Fibroblast of pulmonary artery (primary cell): ENCODE data around the gene C5orf22.
"Not testable (repeated sequence)": the region's sequence is repeated elsewhere in the genome, so short reads cannot be mapped to it uniquely, and the experiment has no call there.

Source experiments
- DNase-seq: peaks from one replicate; pipeline ENCODE4 v3.0.0-alpha.2; 2010; ENCODE audit warnings: low read depth
- H3K4me3 ChIP-seq: replicated peaks from 2 replicates; pipeline ENCODE4 v1.5.1; 2011; ENCODE audit warnings: low read depth, mild to moderate bottlenecking, control low read depth, low read length, moderate library complexity
- TF ChIP-seq, protein P1 (sequence below): IDR thresholded peaks from 2 replicates; pipeline ENCODE4 v1.5.1; 2011; ENCODE audit warnings: mild to moderate bottlenecking, control low read depth, low read length, inconsistent platforms; ENCODE audit errors: missing control alignments

C5orf22 gene

DNA sequence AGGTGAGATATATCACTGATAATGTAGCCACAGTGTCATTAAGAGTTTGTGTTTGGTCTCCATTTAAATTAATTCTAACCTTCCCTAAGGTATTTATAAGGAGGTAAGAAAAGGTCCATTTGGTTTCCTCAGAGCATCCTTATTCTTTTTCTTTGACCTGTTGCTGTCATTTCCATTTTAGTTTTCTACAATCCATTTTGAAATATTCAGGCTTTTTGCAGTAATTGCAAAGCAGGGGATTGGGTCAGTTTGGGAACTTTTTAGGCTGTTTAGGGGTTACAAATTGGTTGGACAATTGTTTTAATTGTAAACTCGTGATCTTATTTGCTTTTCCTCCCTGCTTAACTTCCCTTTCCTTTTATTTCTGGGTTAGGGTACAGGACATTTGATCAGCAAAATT lies 64.3 kb downstream of the C5orf22 start:
- TF ChIP-seq, protein P1, sequence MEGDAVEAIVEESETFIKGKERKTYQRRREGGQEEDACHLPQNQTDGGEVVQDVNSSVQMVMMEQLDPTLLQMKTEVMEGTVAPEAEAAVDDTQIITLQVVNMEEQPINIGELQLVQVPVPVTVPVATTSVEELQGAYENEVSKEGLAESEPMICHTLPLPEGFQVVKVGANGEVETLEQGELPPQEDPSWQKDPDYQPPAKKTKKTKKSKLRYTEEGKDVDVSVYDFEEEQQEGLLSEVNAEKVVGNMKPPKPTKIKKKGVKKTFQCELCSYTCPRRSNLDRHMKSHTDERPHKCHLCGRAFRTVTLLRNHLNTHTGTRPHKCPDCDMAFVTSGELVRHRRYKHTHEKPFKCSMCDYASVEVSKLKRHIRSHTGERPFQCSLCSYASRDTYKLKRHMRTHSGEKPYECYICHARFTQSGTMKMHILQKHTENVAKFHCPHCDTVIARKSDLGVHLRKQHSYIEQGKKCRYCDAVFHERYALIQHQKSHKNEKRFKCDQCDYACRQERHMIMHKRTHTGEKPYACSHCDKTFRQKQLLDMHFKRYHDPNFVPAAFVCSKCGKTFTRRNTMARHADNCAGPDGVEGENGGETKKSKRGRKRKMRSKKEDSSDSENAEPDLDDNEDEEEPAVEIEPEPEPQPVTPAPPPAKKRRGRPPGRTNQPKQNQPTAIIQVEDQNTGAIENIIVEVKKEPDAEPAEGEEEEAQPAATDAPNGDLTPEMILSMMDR: no peak
- no peak for DNase-seq
- H3K4me3 ChIP-seq: no peak overlapping the region

DNA sequence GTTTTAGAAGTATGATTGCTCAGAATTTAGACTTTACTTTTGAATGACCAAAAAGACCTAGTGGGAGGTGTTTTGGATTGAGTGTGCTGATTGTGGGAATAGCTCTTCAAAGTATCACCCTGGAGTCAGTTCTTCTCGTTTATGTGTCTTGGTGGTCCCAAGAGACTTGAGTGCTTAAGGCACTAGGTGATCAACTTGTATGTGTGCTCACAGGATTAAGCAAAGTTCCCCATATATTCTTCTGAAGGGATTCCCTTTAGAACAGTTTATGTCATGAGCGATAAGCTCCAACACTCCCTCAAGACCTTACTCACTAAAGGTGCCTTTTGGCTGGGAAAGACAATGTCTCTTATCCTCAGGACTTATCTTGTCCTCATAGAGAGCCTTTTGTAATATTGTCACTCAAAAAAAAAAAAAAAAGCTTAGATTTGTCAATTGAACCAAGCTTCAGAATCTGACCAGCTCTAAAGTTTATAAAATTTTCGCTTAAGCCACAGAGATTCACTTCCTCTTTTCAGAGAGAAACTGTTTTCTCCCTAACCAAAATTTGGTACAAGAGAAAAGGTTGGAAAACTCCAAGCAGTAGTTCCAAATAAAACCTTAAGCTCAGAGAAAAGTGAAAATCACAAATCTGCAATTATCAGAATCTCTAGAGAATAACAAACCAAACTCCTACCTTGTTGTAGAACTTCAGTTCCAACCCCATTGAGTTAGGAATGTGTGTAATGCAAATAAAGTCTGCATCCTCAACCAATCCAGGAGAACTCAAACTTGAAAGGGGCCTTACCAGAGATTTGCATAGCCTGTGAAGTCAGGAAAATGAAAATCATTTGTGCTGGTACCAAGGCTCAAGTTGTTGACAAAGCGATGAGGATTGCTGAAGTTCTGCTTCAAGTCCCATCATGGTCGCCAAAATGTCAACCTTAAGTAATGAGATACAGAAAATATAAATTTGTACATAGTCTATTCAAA lies 66.8 kb downstream of the C5orf22 start:
- TF ChIP-seq, protein P1: no peak
- no peak overlapping the region for H3K4me3 ChIP-seq
- no peak for DNase-seq

DNA sequence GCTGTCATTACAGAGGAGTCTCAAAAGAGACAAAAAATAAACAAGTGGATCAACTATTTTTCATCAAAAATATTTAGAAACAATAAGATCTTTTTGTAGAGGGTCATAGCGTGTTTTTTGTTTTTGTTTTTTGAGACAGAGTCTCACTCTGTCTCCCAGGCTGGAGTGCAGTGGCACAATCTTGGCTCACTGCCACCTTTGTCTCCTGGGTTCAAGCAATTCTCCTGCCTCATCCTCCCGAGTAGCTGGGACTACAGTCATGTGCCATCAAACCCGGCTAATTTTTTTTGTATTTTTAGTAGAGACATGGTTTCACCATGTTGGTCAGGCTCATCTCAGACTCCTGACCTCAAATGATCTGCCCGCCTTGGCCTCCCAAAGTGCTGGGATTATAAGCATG lies 70.2 kb downstream of the C5orf22 start:
- H3K4me3 ChIP-seq, DNase-seq: not testable (repeated sequence)

DNA sequence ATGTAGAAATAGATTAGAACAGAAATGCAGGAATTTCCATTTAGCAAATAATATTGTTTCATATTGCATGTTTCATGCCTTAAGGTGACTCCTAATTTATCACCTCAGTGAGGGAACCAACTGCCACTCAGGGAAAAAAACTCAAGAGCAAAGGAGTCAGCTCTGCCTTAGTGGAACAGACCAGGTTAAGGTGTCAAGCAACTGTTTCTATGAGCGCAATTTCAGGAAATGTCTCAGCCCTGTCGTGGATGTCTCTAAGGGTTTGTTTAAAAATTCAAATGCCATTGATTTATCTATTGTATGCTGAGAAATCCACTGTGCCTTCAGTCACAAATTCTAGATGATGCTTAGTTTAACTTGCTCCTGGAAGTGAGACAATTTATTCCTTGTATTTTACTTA lies 72.1 kb downstream of the C5orf22 start:
- TF ChIP-seq, protein P1: no peak
- no peak for DNase-seq

DNA sequence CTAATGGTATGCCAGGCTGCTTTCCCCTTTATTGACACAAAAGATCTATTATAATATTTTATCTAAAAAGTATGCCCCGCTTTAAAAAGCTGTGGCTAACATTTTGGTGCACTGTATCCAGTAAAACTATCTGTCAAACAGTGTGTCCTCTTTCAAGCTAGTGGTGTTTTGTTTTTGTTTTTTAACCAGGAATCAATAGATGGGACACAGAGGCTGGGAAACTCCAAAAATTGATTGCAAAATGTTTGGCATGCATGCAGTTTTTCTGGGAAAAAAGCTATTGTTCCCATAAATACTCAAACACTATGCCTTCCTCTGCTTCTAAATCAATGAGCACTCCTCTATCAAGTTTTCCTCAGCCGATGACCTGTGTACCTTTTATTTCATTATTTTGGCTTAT lies 72.5 kb downstream of the C5orf22 start:
- TF ChIP-seq, protein P1: no peak
- DNase-seq: no peak
- no peak overlapping the region for H3K4me3 ChIP-seq

More for the DNA sequence above, 72.1 kb downstream of the C5orf22 start:
- no peak overlapping the region for H3K4me3 ChIP-seq
